ENCODE results near the gene HYI. TPM values are rescaled to one million over a fixed set of nuclear protein-coding genes. Genes with fewer than 3 reads are reported as not detected.
A peak's percentile ranks its signal among the peaks of the same experiment; 100 is the strongest.
"Not testable (repeated sequence)": the region's sequence is repeated elsewhere in the genome, so short reads cannot be mapped to it uniquely, and the experiment has no call there.

HYI gene
- total and polyA plus RNA-seq, 2 donors (not counting 1 experiment from before 2014, with no cell fraction given), result 26.3 to 36.5 TPM

DNA sequence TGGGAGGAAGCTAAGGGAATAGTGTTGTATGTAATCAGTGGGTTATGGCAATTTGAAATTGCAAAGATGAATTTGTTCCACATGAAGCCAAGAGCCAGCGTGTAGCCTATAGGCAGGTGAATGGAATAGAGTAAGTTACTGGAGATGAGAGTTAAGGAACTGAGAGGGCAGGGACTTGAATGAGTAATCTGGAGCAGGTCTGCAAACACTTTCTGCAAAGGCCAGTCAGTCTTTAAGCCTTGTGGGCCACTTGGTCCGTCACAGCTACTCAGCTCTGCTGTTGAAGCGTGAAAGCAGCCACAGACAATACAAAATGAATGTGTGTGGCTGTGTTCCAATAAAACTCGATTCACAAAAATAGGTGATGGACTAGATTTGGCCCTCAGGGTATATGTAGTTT is 34.9 kb downstream of the HYI start:
- Histone ChIP-seq H3K27me3 (ENCODE audit: control insufficient read depth, insufficient read depth, low read length) (no peaks in the 10 kb centered on the region), H4K20me1 (ENCODE audit: control insufficient read depth, extremely low read depth, insufficient read depth, low read length) (no peaks in the 10 kb centered on the region), H2AFZ (ENCODE audit: low read length) (no peak overlapping the region), H3K4me1 (ENCODE audit: control insufficient read depth, extremely low read depth, insufficient read depth, low read length) (no peaks in the 10 kb centered on the region), H3K27ac (ENCODE audit: insufficient read depth, low read length) (no peak overlapping the region), H3K36me3 (ENCODE audit: control insufficient read depth, insufficient read depth, low read length) (peaks cover 30% of the 10 kb centered on the region), H3K9ac (ENCODE audit: insufficient read depth, low read length) (no peak overlapping the region), H3K9me3 (ENCODE audit: control insufficient read depth, insufficient read depth, low read depth, low read length) (no peaks in the 10 kb centered on the region), H3K4me2 (ENCODE audit: extremely low read depth, insufficient read depth, low read length) (no peak overlapping the region), H3K79me2 (ENCODE audit: control insufficient read depth, insufficient read depth, low read length) (no peaks in the 10 kb centered on the region), H3K4me3 (replicated peaks in 1 of 4; ENCODE audit: control extremely low read depth in 1 of 4, insufficient read depth in 1 of 4, low read depth in 3 of 4, low read length in 4 of 4) (no peak overlapping the region)
- no peak for DNase-seq (ENCODE audit: low read depth in 2 of 2)
- TF ChIP-seq EZH2 (IDR thresholded peaks at IDR 0.05; ENCODE audit: low read length, missing control alignments), result no peak
- no peak for TF ChIP-seq CTCF (conservative IDR thresholded peaks at IDR 0.05 in 1 of 2, IDR thresholded peaks at IDR 0.05 in 1 of 2; ENCODE audit: low read depth in 1 of 2, low read length in 2 of 2)

GRCh38 chr1:43415901-43416300 is 37.8 kb downstream of the HYI start:
- Histone ChIP-seq H3K4me3 (replicated peaks in 1 of 4; ENCODE audit: control extremely low read depth in 1 of 4, insufficient read depth in 1 of 4, low read depth in 3 of 4, low read length in 4 of 4) (no peak overlapping the region), H3K27me3 (ENCODE audit: control insufficient read depth, insufficient read depth, low read length) (no peaks in the 10 kb centered on the region), H3K36me3 (ENCODE audit: control insufficient read depth, insufficient read depth, low read length) (peaks cover 20% of the 10 kb centered on the region), H3K9ac (ENCODE audit: insufficient read depth, low read length) (no peak overlapping the region), H3K79me2 (ENCODE audit: control insufficient read depth, insufficient read depth, low read length) (no peaks in the 10 kb centered on the region), H3K9me3 (ENCODE audit: control insufficient read depth, insufficient read depth, low read depth, low read length) (no peaks in the 10 kb centered on the region), H4K20me1 (ENCODE audit: control insufficient read depth, extremely low read depth, insufficient read depth, low read length) (no peaks in the 10 kb centered on the region), H3K27ac (ENCODE audit: insufficient read depth, low read length) (no peak overlapping the region), H3K4me1 (ENCODE audit: control insufficient read depth, extremely low read depth, insufficient read depth, low read length) (no peaks in the 10 kb centered on the region), H3K4me2 (ENCODE audit: extremely low read depth, insufficient read depth, low read length) (no peak overlapping the region), H2AFZ (ENCODE audit: low read length) (no peak overlapping the region)
- DNase-seq (ENCODE audit: low read depth in 2 of 2), result no peak
- TF ChIP-seq CTCF (conservative IDR thresholded peaks at IDR 0.05 in 1 of 2, IDR thresholded peaks at IDR 0.05 in 1 of 2; ENCODE audit: low read depth in 1 of 2, low read length in 2 of 2), result no peak
- no peak for TF ChIP-seq EZH2 (IDR thresholded peaks at IDR 0.05; ENCODE audit: low read length, missing control alignments)

GRCh38 chr1:43414634-43415223 is 39.0 kb downstream of the HYI start:
- peaks cover 15% of the 10 kb centered on the region for H3K36me3 ChIP-seq (ENCODE audit: control insufficient read depth, insufficient read depth, low read length)
- no peaks in the 10 kb centered on the region for H3K79me2 ChIP-seq (ENCODE audit: control insufficient read depth, insufficient read depth, low read length)
- no peak overlapping the region for H2AFZ ChIP-seq (ENCODE audit: low read length)
- no peaks in the 10 kb centered on the region for H3K9me3 ChIP-seq (ENCODE audit: control insufficient read depth, insufficient read depth, low read depth, low read length)
- DNase-seq (ENCODE audit: low read depth in 2 of 2), result peak; percentile 41 to 62
- no peaks in the 10 kb centered on the region for H3K4me1 ChIP-seq (ENCODE audit: control insufficient read depth, extremely low read depth, insufficient read depth, low read length)
- H3K27me3 ChIP-seq (ENCODE audit: control insufficient read depth, insufficient read depth, low read length), result no peaks in the 10 kb centered on the region
- H3K9ac ChIP-seq (ENCODE audit: insufficient read depth, low read length), result no peak overlapping the region
- TF ChIP-seq EZH2 (IDR thresholded peaks at IDR 0.05; ENCODE audit: low read length, missing control alignments), result no peak
- TF ChIP-seq CTCF (conservative IDR thresholded peaks at IDR 0.05 in 1 of 2, IDR thresholded peaks at IDR 0.05 in 1 of 2; ENCODE audit: low read depth in 1 of 2, low read length in 2 of 2), result peak; percentile 67 to 69
- H4K20me1 ChIP-seq (ENCODE audit: control insufficient read depth, extremely low read depth, insufficient read depth, low read length), result no peaks in the 10 kb centered on the region
- no peak overlapping the region for H3K4me2 ChIP-seq (ENCODE audit: extremely low read depth, insufficient read depth, low read length)
- no peak overlapping the region for H3K27ac ChIP-seq (ENCODE audit: insufficient read depth, low read length)
- no peak overlapping the region for H3K4me3 ChIP-seq (replicated peaks in 1 of 4; ENCODE audit: control extremely low read depth in 1 of 4, insufficient read depth in 1 of 4, low read depth in 3 of 4, low read length in 4 of 4)

DNA sequence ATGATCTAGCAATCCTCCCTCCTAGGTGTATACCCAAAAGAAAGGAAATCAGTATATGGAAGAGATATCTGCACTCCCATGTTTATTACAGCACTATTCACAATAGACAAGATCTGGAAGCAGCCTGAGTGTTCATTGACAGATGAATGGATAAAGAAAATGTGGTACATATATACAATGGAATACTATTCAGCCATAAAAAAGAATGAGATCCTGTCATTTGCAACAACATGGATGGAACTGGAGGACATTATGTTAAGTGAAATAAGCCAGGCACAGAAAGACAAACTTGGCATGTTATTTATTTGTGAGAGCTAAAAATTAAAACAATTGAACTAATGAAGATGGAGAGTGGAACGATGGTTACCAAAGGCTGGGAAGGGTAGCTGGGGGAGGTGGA is 40.3 kb downstream of the HYI start:
- not testable (repeated sequence) for H3K9ac ChIP-seq (ENCODE audit: insufficient read depth, low read length); H4K20me1 ChIP-seq (ENCODE audit: control insufficient read depth, extremely low read depth, insufficient read depth, low read length); H3K27ac ChIP-seq (ENCODE audit: insufficient read depth, low read length); H2AFZ ChIP-seq (ENCODE audit: low read length); DNase-seq (ENCODE audit: low read depth in 2 of 2); H3K79me2 ChIP-seq (ENCODE audit: control insufficient read depth, insufficient read depth, low read length); H3K4me3 ChIP-seq (replicated peaks in 1 of 4; ENCODE audit: control extremely low read depth in 1 of 4, insufficient read depth in 1 of 4, low read depth in 3 of 4, low read length in 4 of 4); H3K4me1 ChIP-seq (ENCODE audit: control insufficient read depth, extremely low read depth, insufficient read depth, low read length); H3K4me2 ChIP-seq (ENCODE audit: extremely low read depth, insufficient read depth, low read length); H3K9me3 ChIP-seq (ENCODE audit: control insufficient read depth, insufficient read depth, low read depth, low read length); H3K27me3 ChIP-seq (ENCODE audit: control insufficient read depth, insufficient read depth, low read length)
- peaks cover 12% of the 10 kb centered on the region for H3K36me3 ChIP-seq (ENCODE audit: control insufficient read depth, insufficient read depth, low read length)
